T47D (cell line): ENCODE measurements around the gene DLX2.

Source experiments
- DNase-seq, 2 experiments: peaks; one replicate each; pipeline versions ENCODE4 v3.0.0 to v3.0.0-alpha.2; 2011 to 2012; ENCODE audit warnings: low read depth in 1 of 2, low spot score in 1 of 2
- JUND ChIP-seq: IDR thresholded peaks from 2 replicates; pipeline ENCODE4 v1.6.1; 2012; ENCODE audit warnings: low read depth
- in situ Hi-C: cut with HindIII; loops from 2 replicates; pipeline ENCODE4 v1.10.0; 2016; ENCODE audit warnings: low sequenced_read_pairs, low pct_unique_long_range_greater_than_20kb

DLX2 gene

GRCh38 chr2:172103471-172104272 is 972 bp upstream of the DLX2 start:
- DNase-seq = peak; percentile 65 to 85
- TF ChIP-seq JUND = no peak
- in situ Hi-C loops = no loop called here

DNA sequence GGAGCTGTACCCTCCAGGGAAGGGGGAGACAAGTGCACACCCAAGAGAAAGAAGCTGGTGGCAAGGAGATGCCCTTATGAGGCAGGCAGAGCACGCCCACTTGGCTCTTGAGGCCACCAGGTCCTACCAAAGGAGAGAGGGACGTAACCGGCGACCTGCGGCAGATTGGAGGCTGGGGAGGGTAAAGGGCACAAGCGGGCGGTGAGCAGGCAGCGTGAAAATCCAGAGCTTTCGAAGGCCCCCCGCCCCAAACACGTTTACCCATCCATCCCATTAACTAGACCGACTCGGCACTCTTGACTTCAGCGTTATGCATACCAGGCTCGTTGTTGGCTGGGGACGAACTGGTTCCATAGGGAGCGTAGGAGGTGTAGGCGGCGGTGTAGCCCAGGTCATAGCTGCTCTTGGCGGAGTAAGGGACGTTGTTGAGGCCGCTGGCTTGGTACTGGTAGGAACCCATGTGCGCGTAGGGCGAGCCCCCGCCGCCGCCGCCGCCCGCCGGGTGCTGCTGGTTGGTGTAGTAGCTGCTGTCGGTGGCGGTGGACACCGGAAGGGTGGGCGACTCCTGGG is 794 bp downstream of the DLX2 start:
- TF ChIP-seq JUND = no peak
- in situ Hi-C loops = no loop called here
- DNase-seq = peak in 1 of 2 experiments; percentile 46

- no peak for DNase-seq
- TF ChIP-seq JUND = no peak
- in situ Hi-C loops = no loop called here
These were observed 1.5 kb downstream of the DLX2 start for GRCh38 chr2:172100935-172101820.

DNA sequence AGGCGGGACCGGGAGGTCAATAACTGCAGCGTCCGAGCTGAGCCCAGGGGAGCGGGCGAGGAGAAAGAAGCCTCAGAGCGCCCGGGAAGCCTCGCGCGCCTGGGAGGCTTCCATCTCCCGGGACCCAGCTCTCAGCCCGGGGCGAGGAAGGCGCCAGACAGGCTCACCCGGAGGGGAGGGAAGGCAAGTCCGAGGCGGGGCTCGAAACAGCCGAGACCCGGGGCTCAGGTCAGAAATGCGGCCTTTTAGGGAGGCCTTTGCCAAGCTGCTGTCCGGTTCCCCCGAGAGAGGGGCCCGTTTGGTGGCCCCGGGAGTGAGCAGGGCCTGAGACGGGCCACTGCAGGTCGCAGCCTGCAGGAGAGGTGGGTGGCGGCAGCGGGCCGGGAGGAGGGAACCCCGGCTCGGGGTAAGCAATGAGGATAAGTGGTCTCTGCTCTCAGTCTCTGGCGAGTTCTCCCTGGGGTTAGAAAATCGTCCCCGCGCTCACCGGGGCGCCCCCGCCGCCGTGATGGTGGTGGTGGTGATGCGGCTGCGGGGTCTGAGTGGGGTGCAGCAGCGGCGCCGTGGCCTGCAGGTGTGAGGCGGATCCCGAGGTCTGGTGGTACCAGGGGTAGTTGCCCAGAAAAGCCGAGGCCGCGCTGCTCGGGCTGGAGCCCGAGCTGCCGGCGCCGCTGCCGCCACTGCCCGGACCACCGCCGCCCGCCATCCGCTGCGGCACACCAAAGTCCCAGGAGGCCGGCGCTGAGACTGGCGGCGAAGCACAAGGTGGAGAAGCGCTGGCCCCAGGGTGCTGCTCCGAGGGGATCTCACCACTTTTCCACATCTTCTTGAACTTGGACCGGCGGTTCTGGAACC is 2.4 kb downstream of the DLX2 start:
- in situ Hi-C loops = no loop called here
- TF ChIP-seq JUND = no peak

DNA sequence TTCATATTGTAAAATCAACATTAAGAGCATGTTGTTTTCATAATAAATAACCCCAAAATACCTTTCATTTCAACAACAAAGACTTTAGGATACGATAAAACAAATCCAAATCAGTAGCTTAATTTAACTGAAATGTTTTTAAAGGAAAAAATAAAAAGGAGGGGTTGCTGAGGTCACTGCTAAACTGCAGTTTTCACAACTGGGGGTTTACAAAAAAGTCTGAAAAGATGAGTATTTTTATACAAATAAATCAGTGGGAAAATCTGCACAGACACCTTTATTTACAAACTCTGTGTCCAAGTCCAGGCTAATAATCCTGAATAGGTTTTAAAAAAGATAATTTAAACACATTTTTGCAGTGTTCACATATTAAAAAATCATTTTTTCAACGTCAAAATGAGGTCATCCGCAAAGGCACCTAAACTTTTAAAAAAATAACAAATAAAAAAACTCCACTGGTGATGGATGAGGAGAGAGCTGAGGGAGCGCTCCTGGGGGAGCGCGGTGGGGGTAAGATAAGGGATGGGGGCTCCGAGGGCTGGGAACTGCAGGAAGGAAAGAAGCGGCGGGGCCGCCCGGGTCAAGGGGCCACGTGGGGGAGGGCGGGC is 3.1 kb downstream of the DLX2 start:
- in situ Hi-C loops = no loop called here
- DNase-seq = no peak
- TF ChIP-seq JUND = no peak

More for the DNA sequence above, 2.4 kb downstream of the DLX2 start:
- no peak for DNase-seq

GRCh38 chr2:172098650-172099471 is 3.8 kb downstream of the DLX2 start:
- in situ Hi-C loops = no loop called here
- no peak for DNase-seq
- TF ChIP-seq JUND = no peak

GRCh38 chr2:172098287-172098649 is 4.4 kb downstream of the DLX2 start:
- DNase-seq = no peak
- in situ Hi-C loops = no loop called here
- TF ChIP-seq JUND = no peak

DNA sequence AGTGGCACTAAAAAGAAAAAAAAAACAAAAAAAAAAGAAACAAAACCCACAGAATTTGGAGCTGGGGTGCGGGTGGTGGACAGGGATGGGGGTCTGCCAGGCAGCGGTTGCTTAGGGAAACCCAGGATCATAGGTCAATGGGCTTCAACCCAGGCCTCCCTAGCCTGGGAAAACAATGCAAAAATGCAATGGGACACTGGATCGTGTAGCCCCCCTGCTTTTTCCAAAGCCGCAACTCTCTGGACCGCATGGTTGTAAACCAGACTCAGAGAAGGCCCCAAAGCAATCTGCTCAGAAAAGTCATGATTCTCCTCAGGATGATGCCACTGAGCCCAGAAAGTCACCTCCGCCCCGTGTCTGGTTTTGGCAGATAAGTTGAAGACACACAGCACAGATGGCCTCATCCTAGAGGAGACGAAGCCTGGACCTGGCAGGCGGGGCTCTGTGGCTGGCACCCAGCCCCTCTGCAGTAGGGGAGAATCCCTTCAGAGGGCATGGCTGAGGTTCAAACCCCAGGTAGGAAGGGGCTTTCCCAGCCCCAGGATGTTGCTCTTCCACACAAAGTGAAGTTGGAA is 5.1 kb downstream of the DLX2 start:
- no peak for DNase-seq
- in situ Hi-C loops = no loop called here
- no peak for TF ChIP-seq JUND

DNA sequence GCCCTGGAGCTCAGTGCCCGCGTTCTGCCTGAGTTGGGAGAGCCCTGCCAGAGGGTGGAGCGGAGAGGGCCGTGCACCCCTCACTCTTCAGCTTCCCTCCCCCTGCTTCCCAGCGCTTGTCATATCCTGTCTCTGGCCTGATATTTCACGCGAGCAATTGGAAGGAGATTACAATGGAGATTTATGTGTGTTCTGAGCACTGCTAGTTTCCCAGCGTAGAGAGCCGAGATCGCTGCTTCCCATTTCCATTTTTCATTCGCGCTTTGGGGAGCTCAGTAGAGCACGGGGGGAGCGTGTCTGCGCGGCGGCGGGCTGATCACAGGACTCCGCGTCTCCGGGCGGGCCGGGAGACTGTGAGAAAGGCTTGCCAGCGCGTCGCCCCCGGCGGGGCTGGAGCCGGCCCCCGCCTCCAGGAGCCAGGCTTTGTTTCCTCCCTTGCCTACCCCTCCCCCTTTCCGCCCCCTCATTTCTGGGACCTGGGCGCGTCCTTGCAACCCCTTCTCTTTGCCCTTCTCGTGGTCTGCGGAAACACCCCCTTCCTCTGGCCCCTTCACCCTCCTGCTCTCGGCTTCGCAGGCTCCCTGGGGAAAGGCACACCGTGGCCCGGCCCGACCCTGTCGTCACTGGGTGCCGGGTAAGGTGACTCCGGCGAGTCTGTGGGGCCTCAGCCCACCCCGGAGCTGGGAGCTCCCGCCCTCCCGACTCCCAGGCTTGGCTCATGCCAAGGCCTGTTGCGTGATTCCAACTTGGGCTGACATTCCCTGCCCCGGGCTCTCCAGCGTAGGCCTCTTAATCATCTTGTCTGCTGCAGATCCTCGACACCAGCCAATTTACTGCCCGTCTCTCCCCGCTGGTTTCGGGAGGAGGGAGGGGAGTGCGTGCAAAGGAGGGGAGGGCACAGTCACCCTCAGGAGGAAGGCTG is 5.8 kb downstream of the DLX2 start:
- in situ Hi-C loops = no loop called here
- TF ChIP-seq JUND = no peak
- peak in 1 of 2 experiments; percentile 42 for DNase-seq

GRCh38 chr2:172095905-172096625 is 6.6 kb downstream of the DLX2 start:
- peak in 1 of 2 experiments; percentile 53 for DNase-seq
- in situ Hi-C loops = no loop called here
- no peak for TF ChIP-seq JUND
